Mononuclear cell (primary cell): Measurements from ENCODE around the gene RBM48. TPM values are rescaled to one million over a fixed set of nuclear protein-coding genes. Genes with fewer than 3 reads are reported as not detected.
"Not testable (repeated sequence)": the region's sequence is repeated elsewhere in the genome, so short reads cannot be mapped to it uniquely, and the experiment has no call there.

ENCODE experiments used
- H3K27me3 ChIP-seq: 2 replicates; pipeline ENCODE4 v1.6.0; 2011; ENCODE audit warnings: low read length, control low read depth; ENCODE audit not compliant: insufficient read depth
- H3K4me1 ChIP-seq: 2 replicates; pipeline ENCODE4 v1.5.1; 2011; ENCODE audit warnings: mild to moderate bottlenecking, low read length, control low read depth; ENCODE audit not compliant: insufficient read depth
- H3K4me3 ChIP-seq: 2 replicates; pipeline ENCODE4 v1.5.1; 2011; ENCODE audit warnings: mild to moderate bottlenecking, low read length, moderate library complexity
- H3K9me3 ChIP-seq: 2 replicates; pipeline ENCODE4 v1.5.1; 2011; ENCODE audit warnings: low read depth, mild to moderate bottlenecking, control low read depth, low read length
- total RNA-seq: library from RNA; depleted of rRNA; stranded (reverse); fragments of >200 nt; gene quantifications from one replicate; pipeline ENCODE4 v1.2.3, GENCODE V29; 2012

RBM48 gene
- total RNA-seq, 1 donor = 36.3 TPM

GRCh38 chr7:92517631-92518030 is 11.0 kb upstream of the RBM48 start:
- Histone ChIP-seq H3K27me3 (no peaks in the 10 kb centered on the region), H3K4me3 (no peak overlapping the region), H3K4me1 (no peaks in the 10 kb centered on the region), H3K9me3 (no peaks in the 10 kb centered on the region)

GRCh38 chr7:92520024-92520423 is 8.6 kb upstream of the RBM48 start:
- Histone ChIP-seq H3K4me1 (no peaks in the 10 kb centered on the region), H3K4me3 (no peak overlapping the region), H3K9me3 (no peaks in the 10 kb centered on the region), H3K27me3 (no peaks in the 10 kb centered on the region)

- Histone ChIP-seq H3K27me3 (no peaks in the 10 kb centered on the region), H3K4me1 (peaks cover 9% of the 10 kb centered on the region), H3K9me3 (no peaks in the 10 kb centered on the region)
These were observed 5.5 kb upstream of the RBM48 start for GRCh38 chr7:92523110-92523509.

GRCh38 chr7:92527300-92528187 is 1.1 kb upstream of the RBM48 start:
- H3K9me3 ChIP-seq = no peaks in the 10 kb centered on the region
- H3K4me1 ChIP-seq = peaks cover 16% of the 10 kb centered on the region
- H3K4me3 ChIP-seq = peak overlapping the region; percentile 80
- H3K27me3 ChIP-seq = no peaks in the 10 kb centered on the region

More at GRCh38 chr7:92523110-92523509, 5.5 kb upstream of the RBM48 start:
- H3K4me3 ChIP-seq = no peak overlapping the region

- Histone ChIP-seq H3K9me3 (no peaks in the 10 kb centered on the region), H3K4me3 (peak overlapping the region; percentile 80), H3K4me1 (peaks cover 16% of the 10 kb centered on the region), H3K27me3 (no peaks in the 10 kb centered on the region)
These were observed 316 bp downstream of the RBM48 start for GRCh38 chr7:92528958-92529264.

- H3K4me3 ChIP-seq = no peak overlapping the region
- no peaks in the 10 kb centered on the region for H3K27me3 ChIP-seq
- H3K4me1 ChIP-seq = no peaks in the 10 kb centered on the region
- H3K9me3 ChIP-seq = no peaks in the 10 kb centered on the region
These were observed 6.0 kb downstream of the RBM48 start for GRCh38 chr7:92534572-92534971.

- not testable (repeated sequence) for H3K9me3 ChIP-seq, H3K4me1 ChIP-seq, H3K4me3 ChIP-seq, H3K27me3 ChIP-seq
These were observed 14.9 kb downstream of the RBM48 start for GRCh38 chr7:92543542-92543941.

- H3K4me1 ChIP-seq, H3K9me3 ChIP-seq, H3K4me3 ChIP-seq, H3K27me3 ChIP-seq: not testable (repeated sequence)
These were observed 16.5 kb downstream of the RBM48 start for GRCh38 chr7:92545116-92545515.

- no peak overlapping the region for H3K4me3 ChIP-seq
- H3K27me3 ChIP-seq = no peaks in the 10 kb centered on the region
- H3K4me1 ChIP-seq = no peaks in the 10 kb centered on the region
- H3K9me3 ChIP-seq = no peaks in the 10 kb centered on the region
These were observed 18.4 kb downstream of the RBM48 start for GRCh38 chr7:92546856-92547497.

- Histone ChIP-seq H3K27me3 (no peaks in the 10 kb centered on the region), H3K4me3 (no peak overlapping the region), H3K4me1 (no peaks in the 10 kb centered on the region), H3K9me3 (no peaks in the 10 kb centered on the region)
These were observed 19.0 kb downstream of the RBM48 start for GRCh38 chr7:92547579-92547978.

- Histone ChIP-seq H3K4me3 (no peak overlapping the region), H3K4me1 (no peaks in the 10 kb centered on the region), H3K9me3 (no peaks in the 10 kb centered on the region), H3K27me3 (no peaks in the 10 kb centered on the region)
These were observed 21.6 kb downstream of the RBM48 start for GRCh38 chr7:92550194-92550593.

GRCh38 chr7:92557249-92557648 is 28.7 kb downstream of the RBM48 start:
- H3K4me3 ChIP-seq = no peak overlapping the region
- H3K9me3 ChIP-seq = no peaks in the 10 kb centered on the region
- H3K4me1 ChIP-seq = no peaks in the 10 kb centered on the region
- H3K27me3 ChIP-seq = no peaks in the 10 kb centered on the region

GRCh38 chr7:92557808-92558362 is 29.3 kb downstream of the RBM48 start:
- Histone ChIP-seq H3K27me3 (no peaks in the 10 kb centered on the region), H3K4me3 (no peak overlapping the region), H3K4me1 (no peaks in the 10 kb centered on the region), H3K9me3 (no peaks in the 10 kb centered on the region)

- Histone ChIP-seq H3K9me3 (no peaks in the 10 kb centered on the region), H3K4me1 (no peaks in the 10 kb centered on the region), H3K27me3 (no peaks in the 10 kb centered on the region), H3K4me3 (no peak overlapping the region)
These were observed 32.0 kb downstream of the RBM48 start for GRCh38 chr7:92560602-92561001.

- Histone ChIP-seq H3K9me3 (no peaks in the 10 kb centered on the region), H3K27me3 (no peaks in the 10 kb centered on the region), H3K4me3 (no peak overlapping the region), H3K4me1 (no peaks in the 10 kb centered on the region)
These were observed 34.8 kb downstream of the RBM48 start for GRCh38 chr7:92563345-92563744.
